ENCODE results near the gene SLC33A1. TPM values are rescaled to one million over a fixed set of nuclear protein-coding genes. Genes with fewer than 3 reads are reported as not detected.

Gene SLC33A1
- total and polyA plus RNA-seq, 2 of the 8 experiments (the other 6 are each of a cell fraction or from before 2014, with no cell fraction given) = 15.6 to 24.2 TPM

DNA sequence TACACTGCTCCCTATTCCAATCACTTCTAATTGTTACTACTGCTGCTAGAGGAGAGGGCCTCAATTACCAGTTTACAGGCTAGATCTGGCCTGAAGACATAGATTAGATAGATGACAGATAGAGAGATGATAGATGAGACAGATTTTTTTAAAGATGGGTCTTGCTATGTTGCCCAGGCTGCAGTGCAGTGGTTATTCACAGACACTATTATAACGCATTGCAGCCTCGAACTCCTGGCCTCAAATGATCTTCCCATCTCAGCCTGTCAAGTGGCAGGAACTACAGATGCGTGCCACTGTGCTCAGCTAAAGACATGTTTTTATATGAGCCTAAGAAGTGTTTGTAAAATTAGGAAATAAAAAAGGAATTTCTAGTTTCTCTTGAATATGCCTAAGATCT is 6.2 kb downstream of the SLC33A1 start:
- CTCF ChIA-PET (ENCODE audit: partially characterized antibody) = no interaction called here
- H3K4me3 ChIP-seq (ENCODE audit: extremely low read depth in 1 of 4, insufficient read depth in 2 of 4, low read depth in 3 of 4, low read length in 4 of 4) = no peak overlapping the region
- H2AK5ac ChIP-seq (ENCODE audit: low read depth, low read length) = no peak overlapping the region
- no peak overlapping the region for H2BK20ac ChIP-seq (ENCODE audit: low read length)
- H4K8ac ChIP-seq (ENCODE audit: extremely low read depth, insufficient read depth, low read length) = no peak overlapping the region
- no peak overlapping the region for H3K56ac ChIP-seq (replicated peaks; ENCODE audit: insufficient read length, low read depth, low read length)
- no peak overlapping the region for H3K14ac ChIP-seq (ENCODE audit: insufficient read length)
- peaks cover 0 to 7% (median 3%) of the 10 kb centered on the region in 4 experiments; a peak in 4 of 7 replicates for H3K4me1 ChIP-seq (replicated peaks in 1 of 4; ENCODE audit: control insufficient read depth in 3 of 4, insufficient read depth in 4 of 4, low read length in 3 of 4)
- H4K91ac ChIP-seq (replicated peaks; ENCODE audit: insufficient read length, low read length) = no peak overlapping the region
- no peak for FAIRE-seq
- H2BK120ac ChIP-seq (replicated peaks; ENCODE audit: low read depth, low read length) = no peak overlapping the region
- no peak overlapping the region for H3K4ac ChIP-seq (replicated peaks; ENCODE audit: insufficient read length, low read depth, low read length)
- H4K5ac ChIP-seq (ENCODE audit: insufficient read length, low read depth, low read length) = no peak overlapping the region
- H3K23ac ChIP-seq (ENCODE audit: insufficient read length) = no peak overlapping the region
- peaks cover 4% of the 10 kb centered on the region; the same call in 1 of the 2 replicates for H3K79me1 ChIP-seq (ENCODE audit: low read depth, low read length)
- peaks cover 7 to 44% of the 10 kb centered on the region in 2 experiments for H3K79me2 ChIP-seq (ENCODE audit: control insufficient read depth in 1 of 2, insufficient read depth in 2 of 2, low read length in 2 of 2)
- peaks cover 0 to 3% of the 10 kb centered on the region in 2 experiments for H4K20me1 ChIP-seq (replicated peaks in 1 of 2; ENCODE audit: control insufficient read depth in 1 of 2, insufficient read depth in 2 of 2, low read length in 2 of 2)
- H2BK5ac ChIP-seq (ENCODE audit: low read depth, low read length) = no peak overlapping the region
- peaks cover 1% of the 10 kb centered on the region; the same call in 1 of the 2 replicates for H3K23me2 ChIP-seq (ENCODE audit: low read depth, low read length)
- POLR2A ChIA-PET (ENCODE audit: partially characterized antibody) = no interaction called here
- H3K9me3 ChIP-seq (ENCODE audit: insufficient read depth in 2 of 2, low read depth in 1 of 2, low read length in 1 of 2) = no peaks in the 10 kb centered on the region
- no peak overlapping the region for H2AFZ ChIP-seq (ENCODE audit: low read length)
- no peak overlapping the region for H3K9ac ChIP-seq (replicated peaks in 1 of 4; ENCODE audit: extremely low read depth in 1 of 4, low read depth in 3 of 4, low read length in 3 of 4)
- 96% methylated on average over 3 of the region's 3 CpGs; no CpG with 5 or more reads in 1 of the 2 experiments for WGBS, 2 experiments (ENCODE audit: extremely low coverage in 1 of 2, insufficient coverage in 1 of 2, insufficient read length in 1 of 2, insufficient replicate concordance in 2 of 2, low coverage in 1 of 2, low lambda C conversion rate in 2 of 2, missing lambda C conversion rate in 1 of 2)
- no peak overlapping the region for H2BK12ac ChIP-seq (ENCODE audit: low read depth, low read length)
- no peak overlapping the region for H2BK15ac ChIP-seq (ENCODE audit: low read length)
- no peak overlapping the region for H3K4me2 ChIP-seq (ENCODE audit: insufficient read depth in 1 of 2, low read depth in 2 of 2, low read length in 2 of 2)
- no peaks in the 10 kb centered on the region for H3K27me3 ChIP-seq (replicated peaks in 1 of 4; ENCODE audit: control insufficient read depth in 3 of 4, extremely low read depth in 1 of 4, insufficient read depth in 3 of 4, low read length in 3 of 4)
- no peak for DNase-seq (ENCODE audit: low read depth in 1 of 2, low spot score in 2 of 2)
- H3K27ac ChIP-seq (ENCODE audit: low read depth, low read length) = no peak overlapping the region
- no peaks in the 10 kb centered on the region for H3K36me3 ChIP-seq (ENCODE audit: control insufficient read depth in 2 of 4, insufficient read depth in 4 of 4, low read length in 3 of 4)
- H3K18ac ChIP-seq (ENCODE audit: extremely low read depth, low read length) = no peak overlapping the region
- TF ChIP-seq SP1 (IDR thresholded peaks at IDR 0.05; ENCODE audit: low read depth, low read length) (no peak), BCL11A (IDR thresholded peaks at IDR 0.05; ENCODE audit: low read depth in 2 of 2, low read length in 2 of 2) (no peak), TAF7 (optimal IDR thresholded peaks at IDR 0.05; ENCODE audit: borderline replicate concordance, low read depth, low read length) (no peak), NANOG (IDR thresholded peaks at IDR 0.05; ENCODE audit: insufficient read depth, low read depth, low read length, poor library complexity, severe bottlenecking) (no peak), ATF2 (IDR thresholded peaks at IDR 0.05; ENCODE audit: low read length) (no peak), CEBPB (IDR thresholded peaks at IDR 0.05; ENCODE audit: low read depth, low read length) (no peak), USF2 (IDR thresholded peaks at IDR 0.05; ENCODE audit: low read length) (no peak)
- TF ChIP-seq, protein P1, sequence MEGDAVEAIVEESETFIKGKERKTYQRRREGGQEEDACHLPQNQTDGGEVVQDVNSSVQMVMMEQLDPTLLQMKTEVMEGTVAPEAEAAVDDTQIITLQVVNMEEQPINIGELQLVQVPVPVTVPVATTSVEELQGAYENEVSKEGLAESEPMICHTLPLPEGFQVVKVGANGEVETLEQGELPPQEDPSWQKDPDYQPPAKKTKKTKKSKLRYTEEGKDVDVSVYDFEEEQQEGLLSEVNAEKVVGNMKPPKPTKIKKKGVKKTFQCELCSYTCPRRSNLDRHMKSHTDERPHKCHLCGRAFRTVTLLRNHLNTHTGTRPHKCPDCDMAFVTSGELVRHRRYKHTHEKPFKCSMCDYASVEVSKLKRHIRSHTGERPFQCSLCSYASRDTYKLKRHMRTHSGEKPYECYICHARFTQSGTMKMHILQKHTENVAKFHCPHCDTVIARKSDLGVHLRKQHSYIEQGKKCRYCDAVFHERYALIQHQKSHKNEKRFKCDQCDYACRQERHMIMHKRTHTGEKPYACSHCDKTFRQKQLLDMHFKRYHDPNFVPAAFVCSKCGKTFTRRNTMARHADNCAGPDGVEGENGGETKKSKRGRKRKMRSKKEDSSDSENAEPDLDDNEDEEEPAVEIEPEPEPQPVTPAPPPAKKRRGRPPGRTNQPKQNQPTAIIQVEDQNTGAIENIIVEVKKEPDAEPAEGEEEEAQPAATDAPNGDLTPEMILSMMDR (IDR thresholded peaks at IDR 0.05; ENCODE audit: control extremely low read depth in 1 of 3, insufficient read depth in 1 of 3, low read depth in 1 of 3, low read length in 3 of 3) = no peak
